Measurements from ENCODE around the gene C9orf72.

Gene C9orf72

GRCh38 chr9:27537756-27538155, 35.5 kb downstream of the C9orf72 start:
- DNase-seq, result no peak

DNA sequence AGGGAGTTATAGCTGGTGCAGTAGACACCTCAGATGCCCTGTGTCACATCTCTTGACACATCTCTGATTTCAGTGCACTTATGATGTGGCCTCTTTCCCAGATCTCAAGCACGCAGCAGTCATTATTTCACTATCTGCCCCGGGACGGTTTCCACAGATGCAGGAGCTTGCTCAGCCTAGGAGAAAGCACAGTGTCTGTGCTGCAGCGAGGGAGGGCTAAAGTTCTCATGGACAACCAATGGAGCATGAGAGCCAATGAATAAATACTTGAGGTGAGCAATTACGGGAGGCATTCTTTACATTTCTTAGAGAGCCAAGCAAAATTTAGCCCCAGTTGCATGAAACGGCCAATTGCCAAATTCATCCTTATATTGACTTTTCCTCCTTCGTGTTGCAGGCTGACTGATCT, 36.2 kb downstream of the C9orf72 start:
- no peak for DNase-seq

GRCh38 chr9:27536168-27536567, 37.1 kb downstream of the C9orf72 start:
- no peak for DNase-seq

GRCh38 chr9:27535701-27536118, 37.6 kb downstream of the C9orf72 start:
- DNase-seq, result no peak

- DNase-seq, result no peak
These were observed 38.5 kb downstream of the C9orf72 start for GRCh38 chr9:27534658-27535209.

GRCh38 chr9:27534131-27534530, 39.1 kb downstream of the C9orf72 start:
- DNase-seq, result no peak

DNA sequence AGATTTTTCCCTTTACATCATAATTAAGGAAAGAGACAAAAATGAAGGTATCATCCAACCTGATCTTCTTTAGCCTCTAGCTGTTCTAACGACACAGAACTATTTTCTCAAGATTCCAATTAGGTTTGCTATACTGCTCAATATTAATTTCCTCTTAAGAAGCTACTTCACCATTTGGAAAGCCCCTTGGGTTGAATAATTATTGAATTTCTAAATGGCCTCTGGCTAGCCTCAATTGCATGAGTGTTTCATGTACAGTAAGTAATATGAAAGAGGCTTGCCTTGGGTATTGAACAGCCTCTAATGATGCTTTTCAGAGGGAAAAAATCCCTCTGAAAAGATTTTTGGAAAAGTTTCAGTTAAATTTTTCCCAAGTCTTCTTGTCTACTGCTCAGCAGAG, 40.0 kb downstream of the C9orf72 start:
- DNase-seq, result no peak

DNA sequence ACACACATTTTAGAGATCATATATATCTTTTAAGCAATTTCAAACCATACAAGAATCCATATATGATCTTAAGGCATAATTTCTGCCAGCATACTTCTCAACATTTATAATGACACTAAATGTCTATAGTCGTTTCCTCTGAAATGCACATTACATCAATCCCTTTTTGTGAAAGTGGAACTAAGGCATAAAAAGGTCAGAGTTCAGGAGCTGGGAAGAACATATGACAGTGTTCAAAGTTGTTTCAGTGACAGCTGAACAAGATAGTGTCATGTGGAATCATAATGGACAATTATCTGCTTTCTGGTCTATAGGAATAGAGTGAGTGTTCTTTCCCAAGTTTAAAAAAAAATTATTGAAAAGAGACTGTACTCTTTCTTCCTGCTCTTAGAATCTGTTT, 41.2 kb downstream of the C9orf72 start:
- DNase-seq, result no peak

- no peak for DNase-seq
These were observed 42.1 kb downstream of the C9orf72 start for GRCh38 chr9:27530915-27531755.

DNA sequence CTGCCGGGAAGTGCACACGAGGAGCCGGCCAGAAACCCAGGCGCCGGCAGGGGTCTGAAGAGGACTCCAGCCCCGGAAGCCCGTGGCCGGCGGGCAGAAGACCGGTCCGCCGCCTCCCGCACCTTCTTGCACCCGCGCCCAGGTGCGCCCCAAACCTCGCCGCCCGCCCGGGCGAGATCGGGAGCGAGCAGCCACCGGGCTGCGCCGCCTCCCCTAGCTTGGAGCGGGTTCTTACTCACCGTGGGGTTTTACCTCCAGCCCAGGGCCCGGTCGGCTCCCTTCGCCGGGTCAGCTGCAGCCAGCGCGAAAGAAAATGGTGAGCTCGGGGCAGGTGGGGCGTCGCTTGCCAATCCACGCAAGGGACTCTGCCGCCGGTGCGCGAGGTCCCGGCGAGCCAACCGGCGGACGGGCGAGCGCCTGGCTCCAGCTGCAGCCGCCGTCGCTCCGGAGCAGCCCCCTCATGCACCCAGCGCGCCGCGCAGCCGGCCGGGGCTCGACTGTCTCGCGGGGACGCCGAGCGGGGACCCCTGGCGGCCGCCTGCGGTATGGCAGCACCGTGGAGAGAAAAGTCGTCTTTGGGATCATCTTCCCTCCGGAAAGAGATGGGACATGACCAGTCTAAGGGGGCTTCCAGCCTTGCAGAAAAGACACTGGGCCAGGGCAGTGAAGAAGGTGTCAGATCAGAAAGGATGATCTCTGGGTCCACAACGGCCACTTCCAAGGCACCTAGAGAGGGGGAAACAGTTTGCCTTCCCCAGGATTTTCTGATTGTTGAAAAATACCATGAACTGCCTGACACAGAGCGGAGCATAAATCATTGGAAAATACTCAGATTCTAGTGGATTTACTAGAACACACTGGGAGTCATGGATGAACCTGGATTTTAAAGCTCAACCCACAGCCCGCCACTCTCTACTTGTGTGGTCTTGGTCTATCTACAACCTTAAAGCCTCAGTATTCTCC, 43.7 kb downstream of the C9orf72 start, which contains the start of gene MOB3B:
MOB3B (minus strand) TSS at position 499 of the 963 bp plus-strand sequence. CDS start 74,264 bp downstream, outside the sequence.
- no peak for DNase-seq

GRCh38 chr9:27528886-27529315, 44.4 kb downstream of the C9orf72 start:
- DNase-seq, result no peak

DNA sequence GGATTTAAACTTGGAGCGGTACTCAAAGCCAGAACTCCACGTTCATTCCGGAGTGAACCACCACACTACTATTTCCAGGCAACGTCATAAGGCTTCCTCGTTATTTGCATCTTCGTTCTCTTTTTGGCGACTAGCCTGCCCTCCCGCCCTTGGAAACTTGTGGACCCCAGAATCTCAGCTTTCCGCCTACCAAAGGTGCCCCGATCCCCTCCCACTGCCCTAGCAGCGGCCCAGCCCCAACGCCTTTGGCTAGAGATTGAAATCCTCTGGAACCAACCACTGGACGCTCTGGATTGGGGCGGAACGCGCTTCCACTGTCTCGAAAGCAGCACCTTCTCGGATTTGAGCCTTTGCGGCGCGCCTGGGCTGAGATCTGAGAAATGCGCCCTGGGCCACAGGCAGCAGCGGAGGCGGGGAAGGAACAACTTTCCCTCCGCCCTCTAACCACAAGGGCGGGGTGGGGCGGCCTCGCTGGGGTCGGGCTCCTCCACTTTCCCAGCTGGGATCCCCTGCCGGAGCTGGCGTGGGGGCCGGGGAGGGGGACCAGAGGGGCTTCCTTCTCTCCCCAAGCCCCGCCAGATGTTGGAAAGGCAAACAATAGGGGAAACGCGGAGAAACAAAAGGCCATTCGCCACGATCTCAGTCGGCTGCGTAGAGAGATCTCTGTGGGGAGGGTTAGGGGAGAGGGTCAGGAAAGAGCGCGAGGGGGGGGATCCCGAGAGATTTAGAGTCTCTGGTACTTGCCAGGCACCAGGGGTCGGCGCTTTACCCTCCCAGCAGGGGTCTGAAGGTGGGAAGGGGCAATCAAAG, 45.0 kb downstream of the C9orf72 start:
- no peak for DNase-seq

GRCh38 chr9:27527702-27528075, 45.6 kb downstream of the C9orf72 start:
- no peak for DNase-seq

- no peak for DNase-seq
These were observed 49.0 kb downstream of the C9orf72 start, which contains the start of gene IFNK for GRCh38 chr9:27524236-27524635. Gene IFNK, plus strand, starts transcription at chr9:27524290. Its CDS starts 47 bp downstream, at chr9:27524337.

- no peak for DNase-seq
These were observed 50.1 kb downstream of the C9orf72 start for GRCh38 chr9:27523141-27523540.

DNA sequence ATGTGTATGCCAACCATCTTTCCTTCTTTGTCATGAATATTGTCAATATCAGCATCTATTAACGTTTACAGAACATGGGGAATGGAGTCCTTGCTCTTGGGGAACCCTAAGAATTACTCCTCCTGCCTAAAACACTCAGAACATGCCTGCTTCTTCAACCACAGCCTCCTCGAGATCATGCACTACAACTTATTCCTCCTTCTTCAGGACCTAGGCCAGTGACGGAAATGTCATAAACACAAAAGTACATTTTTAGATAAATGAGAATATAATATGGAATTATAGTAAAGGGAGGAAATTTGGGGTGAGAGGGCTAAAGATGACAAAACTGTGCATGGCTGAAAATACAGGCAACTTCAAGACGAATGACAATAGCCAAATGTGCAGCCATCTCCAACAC, 52.3 kb downstream of the C9orf72 start:
- DNase-seq, result no peak

DNA sequence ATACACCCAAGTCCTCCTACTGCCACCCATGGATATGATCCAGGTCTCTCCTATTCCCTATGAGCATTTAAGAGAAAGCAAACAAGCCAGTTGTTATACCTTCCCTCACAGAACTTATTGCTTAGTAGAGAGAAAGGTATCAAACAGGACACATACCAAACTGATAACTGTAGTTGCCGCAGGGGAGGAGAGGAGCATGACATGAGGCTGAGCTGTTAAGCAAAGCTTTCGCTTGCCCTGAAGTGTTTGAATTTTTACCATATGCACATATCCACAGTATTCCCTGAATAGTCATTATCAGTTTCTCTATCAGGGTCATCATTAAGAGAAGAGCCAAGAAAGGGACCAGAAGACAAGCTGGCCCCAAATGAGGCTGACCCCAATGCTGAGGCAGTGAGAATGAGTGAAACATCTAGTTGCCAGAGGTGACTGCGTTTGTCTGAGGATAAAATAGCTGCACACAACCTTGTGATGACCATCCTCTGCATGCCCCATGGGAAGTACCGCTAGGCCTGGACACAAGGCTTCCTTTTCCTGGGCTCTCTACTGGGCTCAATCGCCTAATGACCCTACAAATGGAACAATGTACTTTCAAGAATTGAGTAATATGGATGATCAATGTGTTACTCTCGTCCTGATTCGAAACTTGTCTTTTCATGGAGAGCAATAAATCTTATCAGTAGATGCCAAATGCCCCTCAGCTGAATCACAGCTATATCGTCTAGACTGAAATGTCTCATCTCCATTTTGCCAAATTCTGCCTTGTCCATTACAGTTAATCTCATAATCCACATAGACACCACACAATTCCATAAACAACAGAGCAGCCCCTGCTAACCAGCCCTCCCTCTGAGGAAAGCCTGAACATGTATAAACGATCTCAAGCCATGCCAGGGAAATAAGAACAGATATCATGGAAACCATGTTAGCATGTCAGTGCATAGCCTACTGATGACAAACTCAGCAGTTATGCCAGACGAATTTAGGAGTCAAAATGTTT, 53.5 kb downstream of the C9orf72 start:
- DNase-seq, result no peak

DNA sequence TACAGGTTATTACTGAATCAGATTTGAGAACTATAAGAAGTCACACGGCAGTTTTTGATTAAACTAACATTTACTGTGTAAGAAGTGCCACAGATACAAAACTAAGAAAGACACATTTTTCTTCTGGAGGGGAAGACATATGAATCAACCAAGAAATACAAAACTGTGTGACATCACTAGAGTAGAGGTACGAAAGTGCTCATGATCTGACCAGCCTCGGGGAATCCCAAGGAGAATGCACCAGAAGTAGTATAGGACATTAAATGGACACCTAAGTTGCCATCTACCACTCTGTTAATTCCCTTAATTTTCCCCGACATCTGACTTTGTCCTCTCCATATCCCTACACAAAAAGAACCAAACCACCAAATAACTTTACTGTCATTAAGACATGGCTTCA, 54.5 kb downstream of the C9orf72 start:
- DNase-seq, result no peak

GRCh38 chr9:27518006-27518405, 55.3 kb downstream of the C9orf72 start:
- no peak for DNase-seq

DNA sequence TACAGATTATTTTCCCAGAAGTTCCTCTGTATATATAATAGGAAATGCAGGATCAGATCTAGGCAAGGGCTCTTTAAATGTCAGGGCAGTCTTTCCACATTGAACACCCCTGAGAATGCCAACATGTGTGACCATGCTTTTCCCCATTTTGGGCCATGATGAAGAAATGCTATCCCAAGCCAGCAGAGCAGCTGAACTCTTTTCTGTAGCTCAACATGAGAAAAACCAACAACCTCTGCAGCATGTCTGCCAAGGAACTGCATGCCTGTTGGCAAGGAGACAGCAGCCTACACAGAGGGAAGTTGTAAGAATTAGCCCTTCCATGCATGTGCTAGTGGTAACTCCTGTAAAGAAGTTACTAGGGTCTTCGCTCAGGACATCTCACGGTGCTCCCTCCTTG, 58.7 kb downstream of the C9orf72 start:
- no peak for DNase-seq

- DNase-seq, result no peak
These were observed 61.5 kb downstream of the C9orf72 start for GRCh38 chr9:27511771-27512170.

Measured in NCI-H1436 treated with DMSO at 0.1 percent for 48 hours (cell line).